T1000 (cell line): Measurements from ENCODE around the gene EPS8.

Experiments
- DNase-seq: peaks from one replicate; lab custom pipeline; 2025; ENCODE audit warnings: mixed read lengths; lab: John Stamatoyannopoulos, UW

The EPS8 gene

DNA sequence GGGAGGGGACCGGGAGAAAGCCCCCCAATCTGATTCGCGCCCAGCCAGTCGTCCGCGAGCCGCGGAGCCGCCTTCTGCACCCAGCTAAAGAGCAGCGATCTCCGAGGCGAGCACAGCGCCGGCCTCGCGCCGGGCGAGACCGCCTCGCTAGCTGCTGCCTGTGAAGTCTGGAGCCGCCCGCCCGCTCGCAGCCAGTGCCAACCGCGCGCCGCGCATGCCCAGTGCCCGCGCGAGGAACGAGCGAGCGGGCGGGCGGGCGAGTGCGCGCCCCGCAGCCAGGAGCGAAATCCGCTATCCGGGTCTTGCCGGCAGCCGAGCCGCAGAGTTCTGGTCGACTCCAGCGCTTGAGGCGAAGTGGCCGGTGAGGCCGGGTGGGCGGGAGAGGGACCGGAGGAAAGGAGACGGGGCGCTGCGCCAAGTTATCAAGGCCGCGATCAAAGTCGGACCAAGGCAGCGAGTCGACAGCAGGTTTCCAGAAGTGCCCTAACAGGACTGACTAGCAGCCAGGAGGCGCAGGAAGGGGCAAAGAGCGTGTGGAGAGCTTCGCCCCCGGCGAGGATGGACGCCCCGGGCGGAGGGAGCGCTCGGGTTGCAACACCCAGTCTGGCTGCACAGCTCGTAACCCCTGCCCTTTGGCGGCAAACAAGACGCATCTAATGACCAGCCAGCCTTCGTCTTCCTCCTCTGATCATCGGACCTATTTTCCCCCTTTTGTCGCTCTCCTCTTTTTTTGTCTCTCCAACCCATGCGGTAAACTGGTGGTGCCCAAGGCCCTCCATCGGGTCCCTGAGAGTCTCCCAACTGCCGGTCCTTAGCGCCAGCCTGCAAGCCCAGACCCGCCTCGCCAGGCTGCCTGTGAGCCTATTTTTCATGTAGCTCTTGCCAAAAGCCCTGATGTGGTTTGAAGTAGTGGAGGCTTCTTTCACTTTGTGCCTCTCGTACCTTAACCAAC lies at the start of gene EPS8:
EPS8 (minus strand) TSS at position 169 of the 952 bp plus-strand sequence. CDS start 106,437 bp downstream, outside the sequence.
- DNase-seq = peak; percentile 95

DNA sequence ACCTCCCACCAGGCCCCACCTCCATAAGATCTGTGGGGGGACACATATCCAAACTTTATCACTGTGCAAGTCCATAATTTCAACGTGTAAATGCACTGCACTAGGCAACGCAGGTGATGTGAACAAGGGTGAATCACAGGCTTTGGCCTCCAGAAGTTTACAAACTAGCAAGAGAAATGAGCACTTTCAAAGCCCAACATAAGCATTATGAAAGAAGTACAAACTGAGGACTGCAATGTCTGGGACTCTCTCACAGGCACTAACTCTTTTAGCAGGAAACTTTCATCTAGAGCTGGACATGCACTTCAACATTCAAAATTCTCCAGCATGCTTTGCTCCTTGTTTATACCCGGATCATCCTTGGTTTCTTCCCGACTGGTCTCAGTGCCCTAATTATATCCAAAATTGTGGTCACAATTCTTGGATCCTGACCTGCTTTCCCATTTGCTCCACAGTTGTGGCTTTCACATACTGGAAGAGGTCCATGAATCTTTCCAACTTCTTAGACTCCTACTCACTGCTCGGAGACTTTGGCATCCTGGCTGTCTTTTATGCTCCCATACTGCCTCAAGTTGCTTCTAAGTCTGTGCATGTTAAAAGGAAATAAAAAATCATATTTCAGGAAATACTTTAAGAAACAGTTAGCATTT lies 48.1 kb upstream of the EPS8 start:
- no peak for DNase-seq

DNA sequence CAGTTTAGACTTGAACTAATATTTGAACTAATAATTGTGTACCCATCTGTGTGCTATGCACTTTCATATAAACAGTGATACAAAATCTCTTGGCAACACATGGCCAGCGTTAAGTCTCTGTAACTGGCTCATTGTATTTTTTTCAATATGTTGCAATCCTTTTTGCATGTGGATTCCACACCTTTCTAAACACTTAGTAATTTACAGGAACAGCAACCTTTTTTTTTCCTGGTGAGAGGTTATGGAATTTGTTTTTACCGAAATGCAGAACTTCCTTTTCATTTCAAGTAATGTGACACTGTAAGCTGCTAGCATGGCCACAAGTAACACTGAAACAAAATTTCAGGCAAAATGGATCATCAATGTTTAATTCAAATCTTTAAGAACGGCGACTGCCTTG lies 45.4 kb upstream of the EPS8 start:
- DNase-seq = no peak

DNA sequence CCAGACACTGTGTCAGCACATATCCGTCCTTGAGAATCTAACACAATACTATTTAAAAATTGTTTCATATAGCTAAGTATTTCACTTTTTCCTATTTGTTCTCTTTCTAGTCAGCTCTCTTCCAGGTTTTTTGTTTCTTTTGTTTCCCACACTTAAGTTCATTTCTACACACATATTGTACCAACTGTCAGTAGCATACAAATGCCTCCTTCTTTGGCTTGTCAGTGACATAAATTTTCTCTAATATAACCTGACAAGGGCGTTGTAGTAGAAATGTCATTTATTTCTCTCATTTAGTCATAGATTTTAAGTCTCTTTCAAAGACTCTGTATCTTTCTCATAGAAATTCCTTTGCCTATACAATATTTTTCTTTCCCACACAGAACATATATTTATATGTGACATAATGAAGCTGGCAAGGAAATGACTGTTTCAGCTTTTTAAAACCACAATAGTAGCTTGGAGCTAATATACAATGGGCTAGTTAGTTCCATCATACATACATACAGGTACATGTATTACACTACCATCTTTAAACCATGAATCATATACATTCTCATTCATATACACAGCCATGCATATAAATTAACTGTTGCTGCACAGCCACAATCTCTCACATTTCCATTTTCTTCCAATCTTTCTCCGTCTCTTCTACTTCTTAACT lies 42.3 kb upstream of the EPS8 start:
- DNase-seq = no peak

DNA sequence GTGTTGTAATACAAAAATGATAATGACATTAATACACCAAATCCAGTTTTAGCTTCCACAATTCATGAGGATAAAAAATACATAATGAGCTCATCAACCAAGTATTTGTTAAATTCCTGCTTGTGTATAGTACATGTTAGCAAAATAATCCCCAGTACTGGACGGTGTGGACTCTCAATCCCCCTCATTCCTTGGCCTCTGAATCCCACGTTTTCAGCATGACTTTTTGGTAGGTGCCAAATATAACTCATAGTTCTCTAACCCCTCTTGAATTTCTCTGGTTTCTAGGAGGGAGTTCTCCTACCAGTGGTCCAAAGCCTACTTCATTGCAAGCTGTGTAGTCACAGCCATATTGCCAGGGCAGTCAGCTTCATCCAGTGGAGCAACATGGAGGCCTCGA lies 41.4 kb upstream of the EPS8 start:
- no peak for DNase-seq

DNA sequence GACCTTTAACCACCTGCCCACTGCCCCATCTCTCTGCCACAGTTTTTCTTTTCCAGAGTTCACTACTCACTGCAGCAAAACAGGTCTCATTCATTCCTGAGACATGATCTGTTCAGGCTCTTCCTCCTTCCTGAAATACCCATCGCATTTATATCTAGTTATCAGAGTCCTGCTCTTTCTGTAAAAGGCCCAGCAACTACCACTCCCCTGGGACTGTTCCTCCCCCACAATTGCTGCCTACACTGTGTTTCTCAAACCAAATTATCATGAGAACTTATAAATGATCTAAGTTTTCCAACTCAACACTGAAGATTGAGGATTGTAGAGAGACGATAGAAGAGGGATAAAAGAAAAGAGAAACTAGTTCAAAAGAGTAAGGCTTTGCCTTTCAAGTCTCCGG lies 40.8 kb upstream of the EPS8 start:
- DNase-seq = peak; percentile 11

DNA sequence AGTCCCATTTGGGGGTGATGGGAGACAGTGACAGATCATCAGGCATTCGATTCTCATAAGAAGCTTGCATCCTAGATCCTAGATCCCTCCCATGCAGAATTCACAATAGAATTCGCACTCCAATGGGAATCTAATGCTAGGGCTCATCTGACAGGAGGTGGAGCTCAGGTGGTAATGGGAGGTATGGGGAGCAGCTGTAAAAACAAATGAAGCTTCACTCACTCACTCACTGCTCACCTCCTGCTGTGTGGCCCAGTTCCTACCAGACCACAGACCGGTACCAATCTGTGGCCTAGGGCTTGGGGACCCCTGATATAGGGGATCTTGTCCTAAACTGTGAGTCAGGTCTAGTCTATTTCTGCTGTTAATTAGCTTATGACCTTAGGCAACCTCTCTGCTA lies 40.1 kb upstream of the EPS8 start:
- DNase-seq = no peak

DNA sequence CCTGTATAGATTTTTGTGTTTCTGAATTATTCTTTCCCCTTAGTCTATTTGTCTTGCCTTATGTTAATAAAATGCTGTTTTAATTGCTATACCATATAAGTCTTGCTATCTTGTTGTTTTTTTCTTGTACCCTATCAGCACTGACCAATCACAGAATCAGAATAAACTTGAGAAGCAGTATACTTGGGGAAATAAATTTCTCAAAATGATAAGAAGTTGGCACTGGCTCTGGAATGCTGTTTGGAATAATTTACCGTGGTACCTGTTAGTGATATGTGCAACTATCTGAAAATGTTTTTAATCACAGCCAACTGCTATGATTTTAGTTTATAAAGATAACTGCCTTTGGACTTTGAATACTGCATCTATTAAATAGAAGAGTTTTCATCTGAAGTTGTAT lies 37.9 kb upstream of the EPS8 start:
- DNase-seq = no peak

DNA sequence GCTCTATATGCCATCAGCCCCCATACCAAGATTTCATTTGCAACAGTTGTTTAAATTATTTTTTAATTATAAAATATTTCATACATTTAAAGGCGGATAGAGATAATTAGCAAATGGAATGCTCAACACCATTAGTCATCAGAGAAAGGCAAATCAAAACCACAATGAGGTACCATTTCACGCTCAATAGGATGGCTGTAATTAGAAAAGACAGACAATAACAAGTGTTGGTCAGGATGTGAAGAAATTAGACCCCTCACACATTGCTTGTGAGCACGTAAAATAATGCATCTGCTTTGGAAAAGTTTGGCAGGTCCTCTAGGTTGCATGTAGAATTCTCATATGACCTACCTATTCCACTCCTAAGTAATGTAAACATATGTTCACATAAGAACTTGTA lies 35.3 kb upstream of the EPS8 start:
- DNase-seq = no peak

DNA sequence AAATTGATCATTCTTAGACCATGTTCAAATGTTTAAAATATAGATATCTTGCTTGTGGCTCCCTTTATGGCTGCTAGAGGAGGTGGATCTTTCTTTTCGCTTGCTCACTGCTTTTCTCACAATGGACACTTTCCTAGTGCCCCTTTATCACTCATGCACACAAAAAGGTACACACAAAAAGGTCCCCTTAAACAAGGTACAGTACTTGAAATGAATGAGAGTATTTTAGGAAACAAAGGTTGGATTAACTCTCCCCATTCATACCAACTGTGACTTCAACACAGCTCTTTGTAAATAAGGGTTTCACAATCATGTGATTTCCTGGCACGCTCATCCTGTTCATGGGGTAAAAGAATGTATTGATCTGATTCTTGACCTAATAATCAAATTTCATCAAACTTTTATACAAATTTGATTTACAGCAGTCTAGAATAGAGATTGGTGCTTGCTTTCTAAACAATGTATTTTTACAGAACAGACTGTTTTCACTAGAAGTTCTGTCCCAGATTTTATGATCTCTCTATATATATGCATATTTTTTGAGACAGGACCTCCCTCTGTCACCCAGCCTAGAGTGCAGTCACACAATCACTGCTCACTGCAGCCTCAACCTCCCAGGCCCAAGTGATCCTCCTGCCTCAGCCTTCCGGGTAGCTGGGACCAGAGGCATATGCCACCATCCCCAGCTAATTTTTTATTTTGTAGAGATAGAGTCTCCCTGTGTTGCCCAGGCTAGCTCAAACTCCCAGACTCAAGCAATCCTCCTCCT lies 34.4 kb upstream of the EPS8 start:
- no peak for DNase-seq

DNA sequence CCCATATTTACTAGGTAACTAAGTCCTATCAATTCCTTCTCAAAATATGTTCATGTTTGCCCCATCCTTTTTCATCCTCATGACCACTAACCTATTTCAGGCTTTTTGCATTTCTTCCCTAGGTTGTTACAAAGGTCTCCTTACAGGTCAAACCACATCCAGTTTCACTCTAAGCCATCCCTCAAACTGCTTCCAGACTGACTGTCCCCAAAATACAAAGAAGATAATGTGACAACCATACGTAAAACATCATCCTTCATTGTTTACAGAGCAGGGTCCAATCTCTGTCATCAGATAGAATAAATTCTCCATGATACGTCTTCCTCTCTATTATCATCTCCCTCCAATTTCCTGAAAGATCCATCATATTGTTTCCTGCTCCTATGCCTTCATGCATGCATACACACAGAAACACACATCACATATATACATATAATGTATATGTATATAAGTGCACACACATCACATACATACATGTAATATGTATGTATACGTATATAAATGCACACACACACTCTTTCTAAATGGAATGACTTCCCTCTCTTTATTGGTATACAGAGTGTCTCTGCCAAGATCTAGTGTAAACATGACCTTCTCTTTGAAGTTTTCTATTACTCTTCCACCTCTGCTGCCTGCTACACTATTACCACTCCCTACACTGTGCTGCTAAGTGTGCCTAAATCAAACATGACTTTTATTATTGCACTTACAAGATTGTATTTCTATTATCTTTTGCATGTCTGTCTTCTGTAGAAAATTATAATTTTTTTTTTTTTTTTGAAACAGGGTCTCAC lies 30.7 kb upstream of the EPS8 start:
- DNase-seq = no peak

DNA sequence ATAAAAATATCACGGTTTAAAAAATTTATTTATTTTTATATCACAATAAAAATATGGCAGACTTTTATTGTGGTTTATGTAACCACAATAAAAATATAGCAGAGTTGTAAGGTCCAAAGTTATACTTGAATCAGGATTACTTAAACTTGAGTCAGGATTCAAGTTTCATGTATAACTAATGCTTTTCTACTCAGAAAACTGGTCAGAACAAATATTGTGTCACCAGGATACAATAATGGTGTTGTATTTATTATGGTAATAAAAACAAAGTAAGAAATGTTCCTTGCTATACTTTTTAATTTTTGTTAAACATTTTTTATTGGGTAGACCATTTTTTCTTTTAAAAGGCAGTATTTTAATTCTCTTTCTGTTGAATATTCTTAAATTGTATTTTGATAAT lies 29.2 kb upstream of the EPS8 start:
- no peak for DNase-seq

DNA sequence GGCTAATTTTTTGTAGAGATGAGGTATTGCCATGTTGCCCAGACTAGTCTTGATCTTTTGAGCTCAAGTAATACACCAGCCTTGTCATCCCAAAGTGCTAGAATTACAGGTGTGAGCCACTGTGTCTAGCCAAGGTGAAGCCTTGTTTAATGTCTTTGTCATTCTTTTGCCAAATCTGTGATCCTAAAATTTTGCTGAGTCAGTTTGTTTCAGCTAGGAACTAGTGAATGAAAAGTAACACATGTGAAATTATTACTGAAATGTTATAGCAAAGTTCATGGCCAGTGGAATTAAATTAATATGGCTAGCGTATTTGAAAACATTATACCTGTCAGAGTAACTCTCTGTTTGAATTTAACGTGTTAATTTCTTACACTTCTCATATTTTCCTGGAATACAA lies 26.5 kb upstream of the EPS8 start:
- no peak for DNase-seq

DNA sequence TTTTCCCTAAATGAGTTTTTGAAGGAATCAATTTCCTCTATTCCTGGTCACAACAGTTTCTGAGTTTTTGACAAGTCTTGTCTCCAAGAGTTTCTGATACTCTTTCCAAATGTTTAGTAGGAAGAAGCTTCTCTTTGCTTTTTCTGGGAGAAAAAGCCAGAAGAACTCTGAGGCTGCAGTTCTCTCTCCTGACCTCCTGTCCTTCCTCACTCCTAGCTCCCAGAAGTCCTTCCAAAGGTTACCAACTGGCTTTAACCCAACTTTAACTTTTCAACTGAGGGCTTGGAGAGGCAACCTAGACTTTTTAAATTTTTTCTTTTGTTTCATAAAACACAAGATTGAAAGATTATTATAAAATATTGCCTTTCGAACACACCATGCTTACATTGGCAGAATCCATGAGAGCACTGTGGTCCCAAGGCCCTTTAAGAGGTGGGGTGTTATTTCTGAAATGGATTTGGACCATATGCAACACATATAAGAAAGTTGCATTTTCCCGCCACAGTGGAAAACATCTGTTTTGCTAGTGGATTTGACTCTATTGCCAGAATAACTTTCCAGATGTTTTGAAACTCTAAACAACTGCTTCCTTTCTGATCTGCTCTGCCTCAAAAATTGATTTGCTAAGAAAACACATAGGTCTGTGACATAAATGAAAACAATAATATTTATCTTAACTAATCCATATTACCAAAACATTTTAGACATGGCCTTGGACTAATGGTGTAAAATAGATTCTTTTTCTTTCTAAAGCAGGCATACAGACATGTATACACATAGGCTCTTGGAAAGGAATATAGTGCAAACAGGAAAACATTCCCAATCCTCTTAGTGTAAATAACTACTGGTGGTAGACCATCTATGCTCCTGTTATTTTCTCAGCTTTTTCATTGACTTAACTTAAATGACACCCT lies 22.3 kb upstream of the EPS8 start:
- DNase-seq = no peak

DNA sequence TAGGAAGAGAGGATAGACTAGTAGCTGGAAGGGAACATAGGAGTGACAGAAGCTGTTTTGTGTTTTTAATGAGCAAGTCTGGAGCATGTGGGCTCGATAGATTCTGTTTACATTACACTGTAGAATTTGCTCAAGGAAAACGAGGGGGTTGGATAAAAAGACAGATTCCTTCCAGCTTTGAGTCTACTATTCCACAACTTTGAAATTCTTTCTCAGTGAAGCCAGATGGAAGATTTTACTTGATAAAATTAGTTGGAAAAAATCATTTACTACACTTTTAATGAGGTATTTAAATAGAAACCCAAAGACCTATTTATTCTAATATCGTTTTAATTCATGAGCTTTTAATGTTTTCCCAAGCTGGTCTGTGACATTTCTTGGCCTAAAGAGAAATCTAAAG lies 19.5 kb upstream of the EPS8 start:
- DNase-seq = no peak

DNA sequence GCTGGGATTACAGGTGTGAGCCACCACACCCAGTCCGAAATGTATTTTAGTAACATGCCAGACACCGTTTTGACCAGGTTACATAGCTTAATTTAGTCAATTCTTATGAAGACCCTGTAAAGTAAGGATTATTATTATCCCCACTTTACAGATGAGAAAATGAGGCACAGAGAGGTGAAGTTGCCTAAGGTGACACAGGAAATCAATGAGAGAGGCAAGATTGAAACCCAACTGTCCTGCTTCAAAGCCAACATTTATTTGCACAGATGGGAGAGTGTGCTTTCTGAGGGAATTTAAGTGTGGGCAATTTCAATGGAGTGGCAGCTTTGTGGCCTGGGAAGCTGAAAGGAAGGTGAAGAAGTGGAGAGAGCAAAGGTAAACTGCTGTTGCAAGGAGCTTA lies 19.1 kb upstream of the EPS8 start:
- DNase-seq = no peak

DNA sequence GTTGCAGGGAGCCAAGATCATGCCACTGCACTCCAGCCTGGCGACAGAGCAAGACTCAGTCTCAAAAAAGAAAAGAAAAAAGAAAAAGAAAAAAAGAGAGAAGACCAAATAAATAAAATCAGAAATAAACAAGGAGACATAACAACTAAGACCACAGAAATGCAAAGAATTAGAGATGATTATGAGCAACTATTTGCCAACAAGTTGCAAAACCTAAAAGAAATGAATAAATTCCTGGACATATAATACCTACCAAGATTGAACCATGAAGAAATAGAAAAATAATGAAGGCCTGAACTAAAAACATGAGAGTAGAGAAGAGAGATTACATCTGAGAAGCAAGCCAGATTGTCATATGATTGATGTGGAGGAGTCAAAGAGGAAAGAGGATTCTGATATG lies 17.6 kb upstream of the EPS8 start:
- DNase-seq = no peak

DNA sequence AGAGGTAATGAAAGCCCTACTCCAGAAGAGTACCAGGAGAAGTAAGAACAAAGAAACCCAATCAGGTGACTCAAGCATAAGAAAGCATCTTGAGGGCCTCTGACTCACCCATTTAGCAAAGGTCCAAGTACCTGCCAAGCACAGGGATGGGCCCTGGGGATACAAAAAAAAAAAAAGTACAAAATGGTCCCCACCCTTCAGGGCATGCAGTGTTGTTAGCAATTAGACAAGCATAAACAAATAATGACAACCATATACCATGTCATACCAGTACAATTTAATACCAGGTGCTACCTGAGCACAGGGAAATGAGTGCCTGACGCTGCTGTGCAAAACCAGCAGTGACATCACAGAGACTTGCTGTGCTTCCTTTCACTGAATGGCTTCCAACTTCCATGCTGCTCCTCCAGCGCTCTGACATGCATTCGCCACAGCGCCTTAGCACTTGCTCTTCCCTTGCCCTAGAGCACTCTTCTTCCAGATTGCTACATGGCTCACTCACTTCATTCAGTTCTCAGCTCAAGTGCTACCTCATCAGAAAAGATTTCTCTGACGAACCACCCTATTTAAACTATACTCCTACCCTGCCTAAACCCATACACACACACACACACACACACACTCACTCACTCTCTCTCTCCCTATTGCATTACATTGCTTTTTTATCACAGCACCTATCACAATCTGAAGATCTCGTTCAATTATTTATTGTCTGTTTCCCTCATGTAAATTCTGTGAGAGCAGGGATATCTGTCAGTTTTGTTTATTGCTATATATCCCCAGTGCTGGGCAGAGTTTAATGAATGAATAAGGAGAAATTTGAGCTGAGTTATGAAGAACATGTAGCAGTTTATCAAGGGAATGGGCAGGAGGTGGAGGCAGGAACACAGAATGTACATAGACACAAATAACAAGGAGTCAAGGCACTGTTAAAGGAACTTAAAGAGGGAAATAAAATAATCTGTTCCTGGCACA lies 12.9 kb upstream of the EPS8 start:
- DNase-seq = peak; percentile 32

DNA sequence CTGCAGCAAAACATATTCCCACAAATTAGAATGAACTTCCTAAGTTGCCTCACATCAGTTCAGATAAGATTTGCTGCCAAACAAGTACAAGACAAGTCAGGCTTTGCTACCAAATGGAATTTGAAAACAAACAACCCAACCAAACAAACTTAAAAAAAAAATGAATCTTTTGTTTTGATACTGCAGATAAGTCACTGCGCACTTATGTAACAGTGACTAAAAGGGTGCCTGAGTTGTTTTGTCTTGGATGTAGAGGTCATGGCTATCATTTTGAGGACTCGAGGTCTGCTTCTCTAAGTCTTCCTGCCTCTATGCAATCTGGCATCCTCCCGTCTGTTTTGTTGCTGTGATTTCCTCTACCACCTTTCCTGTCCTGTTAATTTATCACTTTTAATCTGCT lies 11.1 kb upstream of the EPS8 start:
- DNase-seq = no peak
